Hematopoietic multipotent progenitor cell treated with erythropoietin and hydrocortisone succinate and interleukin-3 and kit ligand, for 17 days (in vitro differentiated cells): ENCODE results near the gene CTDSP1.

ENCODE experiments used
- DNase-seq: peaks from one replicate; pipeline ENCODE4 v3.0.0-alpha.2; 2015; ENCODE audit warnings: low spot score

CTDSP1 gene

DNA sequence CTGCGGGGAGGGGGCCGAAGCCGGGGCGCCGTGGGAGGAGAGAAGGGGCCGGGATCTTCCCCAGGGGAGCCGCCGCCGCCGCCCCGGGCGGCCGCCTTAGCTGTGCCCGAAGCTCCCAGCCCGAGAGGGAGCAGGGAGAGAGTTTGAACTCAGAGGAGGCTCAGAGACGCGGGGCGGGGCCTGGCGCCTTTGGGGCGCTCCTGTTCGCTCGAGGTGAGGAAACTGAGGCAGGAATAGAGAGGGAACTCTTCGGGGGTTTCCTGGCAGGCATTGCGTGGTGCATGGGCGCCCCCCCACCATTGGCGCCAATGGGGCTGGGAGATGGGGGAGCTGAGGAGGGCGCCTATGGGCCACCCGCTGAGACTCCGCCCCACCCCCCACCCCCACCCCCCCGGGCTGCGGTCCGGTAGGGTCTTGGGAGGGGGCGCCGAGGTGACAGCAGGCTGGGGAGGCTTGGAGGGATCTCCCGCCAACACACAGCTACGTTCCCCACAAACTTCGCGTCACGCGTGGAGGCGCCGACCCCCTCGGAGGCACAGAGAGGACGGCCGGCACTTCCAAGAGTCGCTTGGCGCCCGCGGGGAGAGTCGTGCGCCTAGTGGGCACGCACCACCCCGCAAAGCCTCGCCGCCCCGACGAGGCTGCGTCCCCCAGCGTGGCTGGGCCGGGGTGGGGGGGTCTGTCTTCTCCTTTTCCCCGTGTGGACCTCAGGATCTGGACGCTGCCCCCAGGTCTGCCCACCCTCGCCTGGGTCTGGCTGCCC lies 680 bp downstream of the CTDSP1 start:
- DNase-seq, result peak; percentile 58

DNA sequence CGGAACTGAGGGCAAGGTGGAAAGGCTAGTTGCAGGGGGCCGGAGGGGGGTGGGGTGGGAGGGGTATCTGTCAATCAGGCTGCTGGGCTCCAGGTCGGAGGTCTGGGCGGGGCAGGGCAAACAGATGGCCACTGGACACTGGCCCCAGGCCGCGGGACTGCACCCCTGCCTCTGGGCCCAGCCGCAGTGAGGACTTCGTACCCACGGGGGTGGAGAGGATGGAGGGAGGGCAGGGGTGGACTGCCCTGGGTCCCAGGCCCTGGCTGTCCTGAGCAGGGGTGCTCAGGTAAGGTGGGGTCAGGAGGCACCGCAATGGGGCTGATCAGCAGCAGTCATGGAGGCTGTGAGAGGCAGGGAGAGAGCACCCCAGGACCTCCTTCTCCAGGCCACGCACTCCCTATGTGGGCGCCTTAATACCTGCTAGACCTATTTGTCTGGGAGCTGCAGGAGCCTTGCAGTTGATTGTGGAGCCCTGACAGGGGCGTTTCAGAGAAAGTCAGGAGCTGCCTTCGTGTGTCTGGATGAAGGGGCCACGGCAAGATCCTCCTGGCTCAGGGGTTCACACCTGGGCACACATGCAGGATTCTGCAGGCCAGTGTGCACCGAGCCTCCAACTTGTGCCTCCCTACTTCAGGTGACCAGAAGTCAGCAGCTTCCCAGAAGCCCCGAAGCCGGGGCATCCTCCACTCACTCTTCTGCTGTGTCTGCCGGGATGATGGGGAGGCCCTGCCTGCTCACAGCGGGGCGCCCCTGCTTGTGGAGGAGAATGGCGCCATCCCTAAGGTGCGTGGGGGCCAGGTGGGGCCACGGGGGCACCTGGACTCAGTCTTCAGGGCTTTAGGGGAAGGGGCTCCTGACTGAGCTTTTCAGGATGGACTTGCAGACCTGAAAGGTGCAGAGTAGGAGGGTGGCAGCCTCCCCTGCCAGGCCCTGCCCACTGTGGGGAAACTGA lies 1.5 kb downstream of the CTDSP1 start:
- DNase-seq, result peak; percentile 21

DNA sequence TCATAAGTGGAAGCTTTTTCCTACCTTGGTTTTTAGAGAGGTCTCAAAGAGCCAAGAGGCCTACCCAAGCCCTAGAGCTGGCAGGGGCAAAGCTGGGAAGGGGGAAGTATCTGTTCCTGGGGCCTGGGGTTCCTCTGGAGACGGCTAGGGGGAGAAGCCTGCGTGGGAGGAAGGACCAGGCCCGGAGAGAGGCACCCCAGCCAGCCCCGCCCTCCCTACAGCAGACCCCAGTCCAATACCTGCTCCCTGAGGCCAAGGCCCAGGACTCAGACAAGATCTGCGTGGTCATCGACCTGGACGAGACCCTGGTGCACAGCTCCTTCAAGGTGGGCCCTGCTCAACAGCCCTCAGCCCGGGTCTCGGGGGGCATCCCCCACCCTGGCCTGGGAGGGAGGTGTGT lies 2.2 kb downstream of the CTDSP1 start:
- DNase-seq, result no peak

DNA sequence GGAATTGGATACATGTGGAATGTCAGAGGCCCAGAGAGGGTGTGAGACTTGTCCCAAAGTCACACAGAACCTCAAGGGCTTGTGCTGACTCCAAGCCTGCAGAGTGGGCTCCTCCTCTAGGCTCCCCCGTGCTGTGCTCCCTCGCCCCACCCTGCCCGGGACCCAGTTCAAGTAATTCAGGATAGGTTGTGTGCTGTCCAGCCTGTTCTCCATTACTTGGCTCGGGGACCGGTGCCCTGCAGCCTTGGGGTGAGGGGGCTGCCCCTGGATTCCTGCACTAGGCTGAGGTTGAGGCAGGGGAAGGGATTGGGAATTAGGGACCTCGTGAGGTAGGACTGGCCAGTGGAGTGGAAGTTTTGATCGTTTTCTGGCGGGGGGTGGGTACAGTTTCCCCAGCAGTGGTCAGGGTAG lies 2.8 kb downstream of the CTDSP1 start:
- no peak for DNase-seq

DNA sequence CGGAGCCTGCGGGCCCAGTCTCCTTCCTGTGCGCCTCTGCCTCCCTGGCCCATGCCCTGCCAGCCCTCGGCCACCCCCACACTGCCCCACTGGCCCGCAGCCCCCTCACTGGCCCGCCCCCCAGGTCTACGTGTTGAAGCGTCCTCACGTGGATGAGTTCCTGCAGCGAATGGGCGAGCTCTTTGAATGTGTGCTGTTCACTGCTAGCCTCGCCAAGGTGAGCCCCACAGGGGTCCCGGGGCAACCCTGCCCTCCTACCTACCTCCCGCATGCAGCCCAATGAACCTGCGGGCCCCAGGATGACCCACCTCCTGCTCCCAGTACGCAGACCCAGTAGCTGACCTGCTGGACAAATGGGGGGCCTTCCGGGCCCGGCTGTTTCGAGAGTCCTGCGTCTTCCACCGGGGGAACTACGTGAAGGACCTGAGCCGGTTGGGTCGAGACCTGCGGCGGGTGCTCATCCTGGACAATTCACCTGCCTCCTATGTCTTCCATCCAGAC lies 3.3 kb downstream of the CTDSP1 start:
- DNase-seq, result no peak

DNA sequence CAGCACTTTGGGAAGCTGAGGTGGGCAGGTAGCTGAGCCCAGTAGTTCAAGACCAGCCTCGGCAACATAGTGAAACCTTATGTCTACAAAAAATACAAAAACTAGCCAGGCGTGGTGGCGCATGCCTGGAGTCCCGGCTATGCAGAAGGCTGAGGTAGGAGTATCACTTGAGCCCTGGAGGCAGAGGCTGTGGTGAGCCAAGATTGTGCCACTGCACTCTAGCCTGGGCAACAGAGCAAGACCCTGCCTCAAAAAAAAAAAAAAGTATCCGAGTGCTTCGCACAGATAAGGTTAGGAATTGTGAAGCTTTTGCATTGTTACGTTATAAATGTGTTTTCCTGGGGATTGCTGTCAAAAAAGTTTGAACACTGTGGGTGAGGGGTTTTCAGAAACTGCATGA lies 4.1 kb downstream of the CTDSP1 start:
- DNase-seq, result no peak

DNA sequence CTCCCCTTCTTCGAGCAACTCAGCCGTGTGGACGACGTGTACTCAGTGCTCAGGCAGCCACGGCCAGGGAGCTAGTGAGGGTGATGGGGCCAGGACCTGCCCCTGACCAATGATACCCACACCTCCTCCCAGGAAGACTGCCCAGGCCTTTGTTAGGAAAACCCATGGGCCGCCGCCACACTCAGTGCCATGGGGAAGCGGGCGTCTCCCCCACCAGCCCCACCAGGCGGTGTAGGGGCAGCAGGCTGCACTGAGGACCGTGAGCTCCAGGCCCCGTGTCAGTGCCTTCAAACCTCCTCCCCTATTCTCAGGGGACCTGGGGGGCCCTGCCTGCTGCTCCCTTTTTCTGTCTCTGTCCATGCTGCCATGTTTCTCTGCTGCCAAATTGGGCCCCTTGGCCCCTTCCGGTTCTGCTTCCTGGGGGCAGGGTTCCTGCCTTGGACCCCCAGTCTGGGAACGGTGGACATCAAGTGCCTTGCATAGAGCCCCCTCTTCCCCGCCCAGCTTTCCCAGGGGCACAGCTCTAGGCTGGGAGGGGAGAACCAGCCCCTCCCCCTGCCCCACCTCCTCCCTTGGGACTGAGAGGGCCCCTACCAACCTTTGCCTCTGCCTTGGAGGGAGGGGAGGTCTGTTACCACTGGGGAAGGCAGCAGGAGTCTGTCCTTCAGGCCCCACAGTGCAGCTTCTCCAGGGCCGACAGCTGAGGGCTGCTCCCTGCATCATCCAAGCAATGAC lies 4.8 kb downstream of the CTDSP1 start:
- no peak for DNase-seq

DNA sequence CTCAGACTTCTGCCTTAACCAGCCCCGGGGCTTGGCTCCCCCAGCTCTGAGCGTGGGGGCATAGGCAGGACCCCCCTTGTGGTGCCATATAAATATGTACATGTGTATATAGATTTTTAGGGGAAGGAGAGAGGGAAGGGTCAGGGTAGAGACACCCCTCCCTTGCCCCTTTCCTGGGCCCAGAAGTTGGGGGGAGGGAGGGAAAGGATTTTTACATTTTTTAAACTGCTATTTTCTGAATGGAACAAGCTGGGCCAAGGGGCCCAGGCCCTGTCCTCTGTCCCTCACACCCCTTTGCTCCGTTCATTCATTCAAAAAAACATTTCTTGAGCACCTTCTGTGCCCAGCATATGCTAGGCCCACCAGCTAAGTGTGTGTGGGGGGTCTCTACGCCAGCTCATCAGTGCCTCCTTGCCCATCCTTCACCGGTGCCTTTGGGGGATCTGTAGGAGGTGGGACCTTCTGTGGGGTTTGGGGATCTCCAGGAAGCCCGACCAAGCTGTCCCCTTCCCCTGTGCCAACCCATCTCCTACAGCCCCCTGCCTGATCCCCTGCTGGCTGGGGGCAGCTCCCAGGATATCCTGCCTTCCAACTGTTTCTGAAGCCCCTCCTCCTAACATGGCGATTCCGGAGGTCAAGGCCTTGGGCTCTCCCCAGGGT lies 5.5 kb downstream of the CTDSP1 start:
- DNase-seq, result no peak

DNA sequence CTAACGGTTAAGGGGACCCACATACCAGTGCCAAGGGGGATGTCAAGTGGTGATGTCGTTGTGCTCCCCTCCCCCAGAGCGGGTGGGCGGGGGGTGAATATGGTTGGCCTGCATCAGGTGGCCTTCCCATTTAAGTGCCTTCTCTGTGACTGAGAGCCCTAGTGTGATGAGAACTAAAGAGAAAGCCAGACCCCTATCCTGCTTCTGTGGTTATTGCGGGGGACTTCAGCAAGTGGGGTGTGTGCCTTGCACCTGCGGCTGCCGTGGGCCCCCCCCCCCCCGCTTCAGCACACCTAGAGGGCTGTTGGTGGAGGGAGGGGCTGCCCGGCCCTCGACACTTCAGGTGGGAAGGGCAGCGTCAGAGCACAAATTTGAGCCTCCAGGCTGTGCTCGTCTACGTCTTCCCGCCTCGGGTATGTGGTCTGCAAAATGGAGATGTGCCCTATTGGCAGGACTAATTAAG lies 6.1 kb downstream of the CTDSP1 start:
- DNase-seq, result no peak

DNA sequence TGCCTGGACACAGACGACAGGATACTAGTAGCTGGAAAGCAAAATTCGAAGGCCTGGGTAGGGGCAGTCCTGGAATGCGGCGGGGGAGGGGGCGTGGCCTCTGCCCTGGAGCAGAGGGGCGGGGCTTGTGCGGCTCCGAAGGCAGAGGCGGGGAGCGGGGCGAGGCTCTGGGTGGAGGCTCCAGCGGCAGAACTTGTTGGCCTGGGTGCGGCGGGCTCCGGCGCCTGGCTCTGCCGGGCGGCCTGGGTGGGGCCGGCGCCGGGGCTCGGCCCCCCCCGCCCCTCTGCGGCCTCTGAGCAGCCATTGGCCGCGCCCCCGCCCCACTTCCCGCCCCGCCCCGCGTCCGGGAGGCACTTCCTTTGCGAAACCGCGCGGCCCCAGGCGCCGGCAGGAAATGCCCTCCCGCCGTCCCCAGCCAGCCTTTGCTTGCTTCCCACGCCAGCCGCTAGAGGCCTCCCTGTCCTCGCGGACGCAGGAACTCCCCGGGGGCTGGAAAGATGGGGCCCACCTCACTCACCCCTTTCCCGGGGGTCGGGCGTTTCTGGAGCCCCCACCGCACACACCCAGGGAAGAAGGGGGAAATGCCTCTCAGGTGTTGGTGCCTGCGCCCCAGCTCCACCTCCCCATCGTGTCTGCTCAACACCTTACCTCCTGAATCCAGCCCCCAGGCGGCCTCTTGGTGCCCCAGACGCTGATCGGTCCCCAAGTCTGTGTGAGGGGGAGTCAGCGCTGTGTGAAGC lies 6.7 kb downstream of the CTDSP1 start:
- peak; percentile 94 for DNase-seq

DNA sequence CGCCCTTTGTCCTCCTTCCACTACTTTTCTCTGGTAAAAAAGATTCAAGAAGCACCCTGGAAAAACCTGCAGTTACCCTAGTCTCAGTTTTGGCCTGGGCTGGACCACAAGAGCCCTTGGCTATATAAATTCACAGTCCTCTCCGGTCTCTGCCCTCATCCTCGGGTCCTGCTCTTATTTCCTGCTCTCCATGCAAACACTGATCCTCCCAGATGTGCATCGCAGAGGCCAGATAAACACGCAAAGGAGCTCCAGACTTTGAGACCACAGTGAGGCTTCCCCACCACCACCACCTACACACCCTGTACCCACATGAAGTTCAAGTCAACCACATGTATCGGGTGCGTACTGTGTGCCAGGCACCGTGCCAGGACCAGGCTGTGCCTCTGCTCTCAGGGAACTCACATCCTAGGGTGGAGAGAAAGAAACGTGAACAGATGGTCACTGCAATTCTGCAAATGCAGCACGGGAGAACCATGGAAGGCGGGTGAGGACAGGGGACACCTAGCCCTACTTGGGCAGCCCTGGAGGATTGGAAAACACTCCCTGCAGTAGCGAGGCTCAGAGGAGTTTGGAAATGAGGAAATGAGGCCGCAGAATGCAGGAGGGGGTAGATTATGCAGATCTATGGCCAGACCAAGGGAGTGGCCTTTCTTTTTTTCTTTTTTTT lies 7.4 kb downstream of the CTDSP1 start:
- DNase-seq, result peak; percentile 84

DNA sequence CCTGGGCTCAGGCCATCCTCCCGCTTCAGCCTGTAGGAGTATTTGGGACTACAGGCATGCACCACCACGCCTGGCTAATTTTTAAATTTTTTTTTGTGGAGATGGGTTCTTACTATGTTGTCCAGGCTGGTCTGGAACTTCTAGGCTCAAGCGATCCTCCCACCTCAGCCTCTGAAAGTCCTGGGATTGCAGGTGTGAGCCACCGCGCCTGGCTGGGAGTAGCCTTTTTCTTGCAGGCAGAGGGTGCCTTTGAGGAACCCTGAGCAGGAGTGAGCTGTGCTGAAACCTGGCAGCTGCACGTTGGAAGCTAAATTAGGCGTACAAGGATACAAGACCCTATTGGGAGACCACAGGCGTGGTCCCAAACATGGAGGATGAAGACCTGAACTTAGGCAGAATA lies 8.0 kb downstream of the CTDSP1 start:
- no peak for DNase-seq

DNA sequence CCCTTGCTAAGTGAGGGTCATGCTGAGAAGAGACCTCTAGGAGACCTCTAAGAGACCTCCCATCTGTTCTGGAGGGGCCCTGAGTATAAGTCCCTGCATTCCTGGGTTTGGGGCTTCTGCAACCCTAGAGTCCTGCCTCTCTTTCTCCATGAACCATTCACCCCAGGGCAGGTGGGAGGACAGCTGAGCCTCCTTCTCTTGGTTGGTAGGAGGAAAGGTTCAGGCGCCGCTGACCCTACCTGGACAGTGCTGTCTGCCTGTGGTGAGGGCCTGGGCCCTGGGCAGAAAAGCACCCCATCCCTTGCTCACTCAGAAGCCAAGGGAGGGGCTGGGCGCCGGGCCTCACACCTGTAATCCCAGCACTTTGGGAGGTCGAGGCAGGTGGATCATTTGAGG lies 18.7 kb downstream of the CTDSP1 start:
- DNase-seq, result no peak

DNA sequence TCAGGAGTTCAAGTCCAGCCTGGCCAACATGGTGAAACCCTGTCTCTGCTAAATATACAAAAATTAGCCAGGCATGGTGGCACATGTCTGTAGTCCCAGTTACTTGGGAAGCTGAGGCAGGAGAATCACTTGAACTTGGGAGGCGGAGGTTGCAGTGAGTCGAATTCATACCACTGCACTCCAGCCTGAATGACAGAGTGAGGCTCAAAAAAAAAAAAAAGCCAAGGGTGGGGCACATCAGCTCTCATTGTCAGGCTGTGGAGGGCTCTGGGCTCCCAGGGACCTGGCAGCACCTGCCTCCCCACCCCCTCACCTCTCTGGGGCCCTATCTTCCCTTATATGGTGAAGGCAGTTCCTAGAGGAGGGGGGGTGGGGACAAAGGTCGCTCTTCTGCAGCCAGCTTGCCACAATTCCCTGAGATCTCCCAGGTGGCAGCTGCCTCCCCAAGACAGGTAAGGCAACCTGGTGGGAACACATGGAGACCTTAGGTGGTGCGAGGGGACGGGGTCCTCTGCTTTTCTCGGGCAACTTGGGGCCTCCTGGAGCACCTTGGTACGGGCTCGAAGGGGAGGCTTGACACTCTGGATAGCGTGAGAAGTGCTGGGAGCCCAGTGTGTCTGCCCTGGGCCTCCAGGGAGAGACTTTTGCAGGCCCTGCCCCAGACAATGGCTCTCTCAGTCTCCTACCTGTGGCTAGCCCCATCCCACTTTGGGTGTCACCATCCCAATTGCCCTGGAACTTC lies 19.2 kb downstream of the CTDSP1 start, which contains the start of gene VIL1:
VIL1 (plus strand) TSS at position 407 of the 742 bp plus-strand sequence. CDS start 4,656 bp downstream, outside the sequence.
- no peak for DNase-seq

DNA sequence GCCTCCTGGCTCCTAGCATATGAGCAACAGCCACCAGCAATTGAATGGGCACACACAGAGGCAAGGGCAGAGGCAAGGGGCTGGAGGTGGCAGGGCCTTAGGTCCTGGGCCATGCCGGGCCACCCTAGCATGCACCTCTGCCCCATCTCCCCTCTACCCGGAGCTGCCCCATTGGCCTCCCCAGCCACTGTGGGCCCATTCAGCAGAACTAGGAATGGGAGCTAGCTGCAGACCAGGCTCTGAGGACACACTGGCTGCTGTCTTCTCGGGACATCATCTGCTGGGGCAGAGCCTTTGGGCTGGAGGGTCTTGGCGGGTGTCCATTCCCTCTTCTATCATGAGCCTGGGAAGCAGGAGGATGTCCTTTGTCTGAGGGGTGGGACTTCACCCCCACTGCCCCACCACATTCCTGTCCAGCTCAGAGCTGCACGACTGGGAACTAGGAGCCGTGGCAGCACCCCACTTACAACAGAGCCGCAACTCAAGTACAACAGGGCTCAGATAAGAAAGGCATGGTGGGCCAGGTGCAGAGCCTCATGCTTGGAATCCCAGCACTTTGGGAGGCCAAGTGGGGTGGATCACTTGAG lies 20.1 kb downstream of the CTDSP1 start:
- DNase-seq, result no peak

DNA sequence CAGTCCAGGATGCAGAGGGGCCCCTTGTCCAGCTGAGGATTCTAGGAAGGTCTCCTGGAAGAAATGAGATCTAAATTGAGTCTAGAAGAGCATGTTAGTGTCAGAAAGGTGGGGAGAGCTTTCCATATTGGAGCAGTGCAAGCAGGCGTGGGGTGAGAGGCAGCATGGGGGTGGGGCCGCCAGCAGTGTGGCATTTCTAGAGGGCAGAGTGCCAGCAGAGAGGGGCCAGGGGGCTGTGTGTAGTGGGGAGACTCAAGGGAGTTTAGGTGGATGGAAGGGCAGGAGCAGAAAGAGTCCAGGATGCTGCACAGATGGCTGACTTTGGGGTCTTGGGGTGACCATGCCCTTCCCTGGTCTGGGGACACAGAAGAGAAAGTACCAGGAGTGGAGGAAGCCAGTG lies 21.4 kb downstream of the CTDSP1 start:
- no peak for DNase-seq

DNA sequence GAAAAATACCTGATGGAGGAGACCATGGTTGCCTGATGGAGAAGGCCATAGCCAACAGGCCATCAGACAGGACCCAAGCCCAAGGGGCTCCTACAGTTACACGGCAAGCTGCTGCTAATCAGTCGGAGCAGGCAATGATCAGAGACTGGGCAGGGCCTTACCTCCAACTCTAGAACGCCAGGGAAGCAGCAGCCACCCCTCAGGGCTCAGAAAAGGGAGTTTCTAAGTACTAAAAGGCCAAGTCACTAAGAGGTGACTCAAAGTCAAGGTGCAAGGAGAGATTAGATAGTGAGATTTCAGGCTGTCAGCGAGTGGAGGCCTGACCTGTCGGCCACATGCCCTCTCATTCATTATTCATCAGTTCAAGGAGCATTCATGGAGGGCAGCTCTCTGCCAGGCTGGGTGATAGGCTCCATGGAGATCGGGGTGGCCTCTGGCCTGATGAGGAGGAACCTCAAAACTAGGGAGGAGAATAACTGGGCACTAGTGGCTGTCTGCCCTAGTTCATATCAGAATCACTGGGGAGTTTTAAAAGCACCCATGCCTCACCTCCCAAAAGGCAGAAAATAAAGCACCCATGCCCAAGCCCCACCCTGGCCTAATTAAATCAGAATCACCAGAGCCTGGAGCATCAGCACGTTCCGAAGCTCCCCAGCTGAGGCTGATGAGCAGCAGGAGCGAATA lies 22.9 kb downstream of the CTDSP1 start:
- peak; percentile 84 for DNase-seq

DNA sequence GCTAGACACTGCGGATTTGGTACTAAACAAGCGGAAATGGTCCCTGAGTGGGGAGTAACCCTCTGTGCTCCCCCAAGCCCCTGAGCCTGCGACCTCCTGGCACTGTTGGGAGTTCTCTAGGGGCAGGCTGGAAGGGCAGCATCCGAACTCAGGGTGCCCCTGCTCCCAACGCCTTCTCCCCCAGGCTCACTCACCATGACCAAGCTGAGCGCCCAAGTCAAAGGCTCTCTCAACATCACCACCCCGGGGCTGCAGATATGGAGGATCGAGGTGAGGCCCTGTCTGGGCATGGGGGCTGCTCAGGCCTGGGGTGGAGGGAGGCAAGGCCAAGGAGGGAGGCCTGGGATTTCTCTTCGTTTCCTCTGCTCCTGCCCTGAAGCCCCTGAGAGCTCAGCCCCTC lies 23.9 kb downstream of the CTDSP1 start:
- no peak for DNase-seq

DNA sequence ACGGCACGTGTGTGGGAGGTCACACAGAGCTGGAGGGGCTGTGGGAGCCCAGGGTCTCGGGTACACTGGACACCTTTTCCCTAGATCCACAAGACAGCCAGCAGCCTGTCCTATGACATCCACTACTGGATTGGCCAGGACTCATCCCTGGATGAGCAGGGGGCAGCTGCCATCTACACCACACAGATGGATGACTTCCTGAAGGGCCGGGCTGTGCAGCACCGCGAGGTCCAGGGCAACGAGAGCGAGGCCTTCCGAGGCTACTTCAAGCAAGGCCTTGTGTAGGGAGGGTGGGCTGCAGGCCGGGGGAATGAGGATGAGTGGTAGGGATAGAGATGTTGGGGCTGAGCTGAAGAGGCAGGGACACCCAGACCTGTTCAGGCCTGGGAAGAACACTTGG lies 25.9 kb downstream of the CTDSP1 start:
- no peak for DNase-seq
